NCI-H1048 (cell line): ENCODE measurements around the gene PIERCE2.
"Not testable (repeated sequence)": the region's sequence is repeated elsewhere in the genome, so short reads cannot be mapped to it uniquely, and the experiment has no call there.

Experiments used
- DNase-seq: peaks from one replicate; lab custom pipeline; 2025; lab: John Stamatoyannopoulos, UW

PIERCE2 gene

GRCh38 chr15:55434989-55435825 is 26.9 kb downstream of the PIERCE2 start:
- DNase-seq = peak; percentile 19

GRCh38 chr15:55443141-55443540 is 34.8 kb downstream of the PIERCE2 start:
- DNase-seq = not testable (repeated sequence)

GRCh38 chr15:55445936-55446335 is 37.6 kb downstream of the PIERCE2 start:
- not testable (repeated sequence) for DNase-seq

- not testable (repeated sequence) for DNase-seq
Measured at GRCh38 chr15:55446379-55447029, 38.2 kb downstream of the PIERCE2 start.

- not testable (repeated sequence) for DNase-seq
Measured at GRCh38 chr15:55447030-55447394, 38.7 kb downstream of the PIERCE2 start.

- DNase-seq = no peak
Measured at GRCh38 chr15:55457401-55458022, 49.2 kb downstream of the PIERCE2 start.

GRCh38 chr15:55461447-55461846 is 53.2 kb downstream of the PIERCE2 start:
- no peak for DNase-seq

GRCh38 chr15:55468321-55468720 is 60.0 kb downstream of the PIERCE2 start:
- no peak for DNase-seq
